PC-9 (cell line): Measurements from ENCODE around the gene GSTA4.

Source experiments
- EZH2 ChIP-seq: fragments of 200-600 bp; sonication (generic); IDR thresholded peaks from 2 replicates; pipeline ENCODE4 v1.8.0; 2017; ENCODE audit warnings: antibody characterized with exemption, low read depth
- TF ChIP-seq, protein P1 (sequence below): fragments of 200-600 bp; sonication (generic); conservative IDR thresholded peaks from 2 replicates; pipeline ENCODE4 v1.6.1; 2017; ENCODE audit warnings: mixed run types, antibody characterized with exemption, mild to moderate bottlenecking, moderate library complexity

GRCh38 chr6:52976149-52976548 is 18.9 kb downstream of the GSTA4 start:
- TF ChIP-seq, protein P1, sequence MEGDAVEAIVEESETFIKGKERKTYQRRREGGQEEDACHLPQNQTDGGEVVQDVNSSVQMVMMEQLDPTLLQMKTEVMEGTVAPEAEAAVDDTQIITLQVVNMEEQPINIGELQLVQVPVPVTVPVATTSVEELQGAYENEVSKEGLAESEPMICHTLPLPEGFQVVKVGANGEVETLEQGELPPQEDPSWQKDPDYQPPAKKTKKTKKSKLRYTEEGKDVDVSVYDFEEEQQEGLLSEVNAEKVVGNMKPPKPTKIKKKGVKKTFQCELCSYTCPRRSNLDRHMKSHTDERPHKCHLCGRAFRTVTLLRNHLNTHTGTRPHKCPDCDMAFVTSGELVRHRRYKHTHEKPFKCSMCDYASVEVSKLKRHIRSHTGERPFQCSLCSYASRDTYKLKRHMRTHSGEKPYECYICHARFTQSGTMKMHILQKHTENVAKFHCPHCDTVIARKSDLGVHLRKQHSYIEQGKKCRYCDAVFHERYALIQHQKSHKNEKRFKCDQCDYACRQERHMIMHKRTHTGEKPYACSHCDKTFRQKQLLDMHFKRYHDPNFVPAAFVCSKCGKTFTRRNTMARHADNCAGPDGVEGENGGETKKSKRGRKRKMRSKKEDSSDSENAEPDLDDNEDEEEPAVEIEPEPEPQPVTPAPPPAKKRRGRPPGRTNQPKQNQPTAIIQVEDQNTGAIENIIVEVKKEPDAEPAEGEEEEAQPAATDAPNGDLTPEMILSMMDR: no peak
- no peak for TF ChIP-seq EZH2
